Smooth muscle cell (in vitro differentiated cells): Measurements from ENCODE around the gene SGMS1. TPM values are rescaled to one million over a fixed set of nuclear protein-coding genes. Genes with fewer than 3 reads are reported as not detected.

ENCODE experiments used
- DNase-seq: peaks from one replicate; lab custom pipeline; 2025; ENCODE audit not compliant: unreplicated experiment; lab: John Stamatoyannopoulos, UW
- H2AFZ ChIP-seq: fragments of 200-600 bp; sonication (generic); 2 replicates; pipeline ENCODE4 v1.6.0; 2016; ENCODE audit warnings: antibody characterized with exemption, low read depth, mild to moderate bottlenecking
- H3F3A ChIP-seq: fragments of 200-600 bp; sonication (generic); 2 replicates; pipeline ENCODE4 v1.6.0; 2017; ENCODE audit warnings: antibody characterized with exemption, low read depth
- H3K27ac ChIP-seq: fragments of 200-600 bp; sonication (generic); 2 replicates; pipeline ENCODE4 v1.5.1; 2016; ENCODE audit warnings: low read depth, mild to moderate bottlenecking
- H3K27me3 ChIP-seq: fragments of 200-600 bp; sonication (generic); 2 replicates; pipeline ENCODE4 v1.6.1; 2016; ENCODE audit warnings: low read depth, mild to moderate bottlenecking
- H3K36me3 ChIP-seq: fragments of 200-600 bp; sonication (generic); 2 replicates; pipeline ENCODE4 v1.5.1; 2016; ENCODE audit warnings: low read depth
- H3K4me1 ChIP-seq: fragments of 200-600 bp; sonication (generic); 2 replicates; pipeline ENCODE4 v1.5.1; 2016; ENCODE audit warnings: low read depth
- H3K4me2 ChIP-seq: fragments of 200-600 bp; sonication (generic); 2 replicates; pipeline ENCODE4 v1.6.0; 2016; ENCODE audit warnings: mild to moderate bottlenecking
- H3K4me3 ChIP-seq: fragments of 200-600 bp; sonication (generic); 2 replicates; pipeline ENCODE4 v1.5.1; 2016; ENCODE audit warnings: mild to moderate bottlenecking
- H3K79me2 ChIP-seq: fragments of 200-600 bp; sonication (generic); 2 replicates; pipeline ENCODE4 v1.6.0; 2016; ENCODE audit warnings: low read depth, mild to moderate bottlenecking
- H3K9ac ChIP-seq: fragments of 200-600 bp; sonication (generic); 2 replicates; pipeline ENCODE4 v1.6.0; 2016; ENCODE audit warnings: low read depth
- H3K9me3 ChIP-seq: fragments of 200-600 bp; sonication (generic); replicated peaks from 2 replicates; pipeline ENCODE4 v1.5.1; 2016; ENCODE audit warnings: low read depth
- H4K20me1 ChIP-seq: fragments of 200-600 bp; sonication (generic); 2 replicates; pipeline ENCODE4 v1.6.0; 2016; ENCODE audit warnings: low read depth
- WGBS: methylation state at CpG from one replicate; pipeline ENCODE4 v1.1.7; 2016; ENCODE audit warnings: low lambda C conversion rate; 5-methylcytosine and 5-hydroxymethylcytosine counted together
- polyA plus RNA-seq: library from polyadenylated mRNA; unstranded; fragments of >200 nt; fragmentation: Nextera tagmentation; extraction: Ambion mirVana; gene quantifications from 2 replicates; pipeline ENCODE4 v1.2.1, GENCODE V29; 2016
- total RNA-seq: library from RNA; depleted of rRNA; stranded (reverse); fragments of >200 nt; gene quantifications from 2 replicates; pipeline ENCODE4 v1.2.3, GENCODE V29; 2014
- TF ChIP-seq, protein P1 (sequence below): fragments of 200-600 bp; sonication (generic); IDR thresholded peaks from 2 replicates; pipeline ENCODE4 v1.5.1; 2017; ENCODE audit warnings: borderline replicate concordance, mild to moderate bottlenecking, antibody characterized with exemption; ENCODE audit not compliant: insufficient read depth, poor library complexity, severe bottlenecking

Gene SGMS1
- total and polyA plus RNA-seq, 2 experiments from 2014 or later, result 4.0 to 14.3 TPM

DNA sequence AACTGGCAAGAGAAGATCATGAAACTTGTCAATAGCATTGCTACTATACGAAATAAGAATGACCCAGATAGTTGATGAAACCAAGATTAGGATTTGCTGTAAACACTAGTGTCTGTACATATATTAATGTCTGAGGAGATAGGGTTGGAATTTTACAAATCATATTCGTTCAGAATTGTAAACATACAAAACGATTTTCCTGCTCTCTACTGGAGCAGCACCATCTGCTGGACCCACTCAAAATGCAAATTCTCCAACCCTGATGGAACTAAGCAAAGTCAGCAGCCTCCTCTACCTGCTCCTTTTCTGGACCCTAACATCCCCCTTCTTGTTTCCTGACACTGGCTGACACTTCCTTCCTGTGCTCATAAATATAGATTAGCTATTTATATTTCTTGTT, 29.4 kb upstream of the SGMS1 start:
- no peak for DNase-seq
- WGBS, result 41% methylated on average over 3 of the region's 3 CpGs

DNA sequence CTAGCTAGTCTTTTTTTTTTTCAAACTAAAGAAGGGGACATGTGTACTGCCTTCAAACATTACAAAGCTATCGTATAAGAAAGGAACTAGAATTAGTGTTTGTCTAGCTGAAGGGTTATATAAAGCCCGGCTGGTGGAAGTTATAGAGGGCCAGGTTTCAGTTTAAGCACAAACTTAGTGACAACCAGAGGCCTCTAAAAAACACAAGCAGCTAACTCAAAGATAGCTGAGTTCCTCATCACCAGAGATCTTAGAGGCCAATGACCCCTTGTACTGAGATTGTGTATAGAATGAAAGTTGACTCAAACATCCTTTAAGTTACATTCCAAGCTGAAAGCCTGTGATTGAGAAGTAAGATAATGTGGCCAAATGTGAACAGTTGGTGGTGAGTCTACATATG, 28.1 kb upstream of the SGMS1 start:
- no peak overlapping the region for H3K9ac ChIP-seq
- no peak overlapping the region for H3K27ac ChIP-seq
- H3K4me1 ChIP-seq, result no peaks in the 10 kb centered on the region
- H3K27me3 ChIP-seq, result no peaks in the 10 kb centered on the region
- H3K79me2 ChIP-seq, result no peaks in the 10 kb centered on the region
- WGBS, result 82% methylated on average over 2 of the region's 2 CpGs
- H2AFZ ChIP-seq, result no peak overlapping the region
- TF ChIP-seq, protein P1, sequence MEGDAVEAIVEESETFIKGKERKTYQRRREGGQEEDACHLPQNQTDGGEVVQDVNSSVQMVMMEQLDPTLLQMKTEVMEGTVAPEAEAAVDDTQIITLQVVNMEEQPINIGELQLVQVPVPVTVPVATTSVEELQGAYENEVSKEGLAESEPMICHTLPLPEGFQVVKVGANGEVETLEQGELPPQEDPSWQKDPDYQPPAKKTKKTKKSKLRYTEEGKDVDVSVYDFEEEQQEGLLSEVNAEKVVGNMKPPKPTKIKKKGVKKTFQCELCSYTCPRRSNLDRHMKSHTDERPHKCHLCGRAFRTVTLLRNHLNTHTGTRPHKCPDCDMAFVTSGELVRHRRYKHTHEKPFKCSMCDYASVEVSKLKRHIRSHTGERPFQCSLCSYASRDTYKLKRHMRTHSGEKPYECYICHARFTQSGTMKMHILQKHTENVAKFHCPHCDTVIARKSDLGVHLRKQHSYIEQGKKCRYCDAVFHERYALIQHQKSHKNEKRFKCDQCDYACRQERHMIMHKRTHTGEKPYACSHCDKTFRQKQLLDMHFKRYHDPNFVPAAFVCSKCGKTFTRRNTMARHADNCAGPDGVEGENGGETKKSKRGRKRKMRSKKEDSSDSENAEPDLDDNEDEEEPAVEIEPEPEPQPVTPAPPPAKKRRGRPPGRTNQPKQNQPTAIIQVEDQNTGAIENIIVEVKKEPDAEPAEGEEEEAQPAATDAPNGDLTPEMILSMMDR, result no peak
- H4K20me1 ChIP-seq, result no peaks in the 10 kb centered on the region
- no peaks in the 10 kb centered on the region for H3K9me3 ChIP-seq
- H3K4me2 ChIP-seq, result no peak overlapping the region
- no peak for DNase-seq
- H3K4me3 ChIP-seq, result no peak overlapping the region
- H3F3A ChIP-seq, result no peaks in the 10 kb centered on the region
- H3K36me3 ChIP-seq, result no peaks in the 10 kb centered on the region

More for the DNA sequence above, 29.4 kb upstream of the SGMS1 start:
- H3K27me3 ChIP-seq, result no peaks in the 10 kb centered on the region
- no peak overlapping the region for H3K9ac ChIP-seq
- no peak overlapping the region for H3K4me2 ChIP-seq
- TF ChIP-seq, protein P1, result peak; percentile 33
- H2AFZ ChIP-seq, result no peak overlapping the region
- no peak overlapping the region for H3K4me3 ChIP-seq
- no peaks in the 10 kb centered on the region for H3K9me3 ChIP-seq
- H3K27ac ChIP-seq, result no peak overlapping the region
- H3K36me3 ChIP-seq, result no peaks in the 10 kb centered on the region
- H3K4me1 ChIP-seq, result no peaks in the 10 kb centered on the region
- no peaks in the 10 kb centered on the region for H4K20me1 ChIP-seq
- H3F3A ChIP-seq, result no peaks in the 10 kb centered on the region
- H3K79me2 ChIP-seq, result no peaks in the 10 kb centered on the region

DNA sequence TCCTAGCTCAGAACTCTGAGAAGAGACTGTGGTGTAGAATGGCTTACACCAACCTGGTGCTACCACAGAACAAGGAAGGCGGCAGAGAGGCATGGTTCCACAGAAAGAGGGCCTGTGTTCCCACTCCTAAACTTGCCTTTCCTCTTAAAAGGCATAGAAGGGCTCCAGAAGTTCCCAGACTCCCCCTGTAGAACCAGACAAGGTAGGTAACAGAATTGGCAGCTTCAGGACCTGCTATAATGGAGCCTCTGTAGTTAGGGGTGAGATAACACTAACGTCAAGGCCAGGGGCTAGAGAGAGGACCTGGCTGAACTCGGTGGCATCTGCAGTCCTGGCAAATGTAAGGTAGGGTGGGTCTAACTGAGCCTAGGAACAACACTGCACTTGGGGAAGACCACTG, 26.7 kb upstream of the SGMS1 start:
- WGBS, result 93% methylated on average over 3 of the region's 3 CpGs
- Histone ChIP-seq H3K9me3 (no peaks in the 10 kb centered on the region), H3K36me3 (no peaks in the 10 kb centered on the region), H3K79me2 (no peaks in the 10 kb centered on the region), H4K20me1 (no peaks in the 10 kb centered on the region), H3K27ac (no peak overlapping the region), H3F3A (no peaks in the 10 kb centered on the region), H3K4me3 (no peak overlapping the region), H2AFZ (no peak overlapping the region), H3K27me3 (no peaks in the 10 kb centered on the region), H3K9ac (no peak overlapping the region), H3K4me1 (no peaks in the 10 kb centered on the region), H3K4me2 (no peak overlapping the region)
- DNase-seq, result no peak
- TF ChIP-seq, protein P1, result no peak

GRCh38 chr10:50648935-50649227, 25.1 kb upstream of the SGMS1 start:
- Histone ChIP-seq H3K4me3 (no peak overlapping the region), H3K9me3 (no peaks in the 10 kb centered on the region), H3K79me2 (no peaks in the 10 kb centered on the region), H3K36me3 (no peaks in the 10 kb centered on the region), H3K4me1 (no peaks in the 10 kb centered on the region), H4K20me1 (no peaks in the 10 kb centered on the region), H2AFZ (no peak overlapping the region), H3K27ac (no peak overlapping the region), H3K27me3 (peaks cover 4% of the 10 kb centered on the region), H3K4me2 (no peak overlapping the region), H3F3A (no peaks in the 10 kb centered on the region), H3K9ac (no peak overlapping the region)
- no peak for DNase-seq
- TF ChIP-seq, protein P1, result no peak
- 85% methylated on average over 1 of the region's 1 CpG for WGBS
